Limb (tissue), 2 donors: ENCODE measurements around the gene GUCA1A.
"Not testable (repeated sequence)": the region's sequence is repeated elsewhere in the genome, so short reads cannot be mapped to it uniquely, and the experiment has no call there.

ENCODE experiments used
- DNase-seq, 2 donors: peaks; one replicate each; pipeline ENCODE4 v3.0.0-alpha.2; 2016; ENCODE audit errors: extremely low spot score in 2 of 2

The GUCA1A gene

GRCh38 chr6:42207559-42207958, 34.4 kb downstream of the GUCA1A start:
- not testable (repeated sequence) for DNase-seq

- DNase-seq, result no peak
Measured at GRCh38 chr6:42210551-42210950, 37.4 kb downstream of the GUCA1A start.

GRCh38 chr6:42211726-42212125, 38.6 kb downstream of the GUCA1A start:
- no peak for DNase-seq

GRCh38 chr6:42212442-42212841, 39.3 kb downstream of the GUCA1A start:
- no peak for DNase-seq

GRCh38 chr6:42216495-42216894, 43.3 kb downstream of the GUCA1A start:
- not testable (repeated sequence) for DNase-seq

- DNase-seq, result no peak
Measured at GRCh38 chr6:42217157-42217518, 44.0 kb downstream of the GUCA1A start.

GRCh38 chr6:42217519-42218367, 44.6 kb downstream of the GUCA1A start, which contains the start of gene MRPS10:
Gene MRPS10 (minus strand): TSS chr6:42217861. CDS start chr6:42217849, 12 bp downstream.
- DNase-seq, result peak; percentile 93 to 96

GRCh38 chr6:42220807-42221206, 47.6 kb downstream of the GUCA1A start:
- DNase-seq, result no peak

GRCh38 chr6:42221546-42221945, 48.4 kb downstream of the GUCA1A start:
- no peak for DNase-seq

GRCh38 chr6:42222448-42222847, 49.3 kb downstream of the GUCA1A start:
- DNase-seq, result no peak

GRCh38 chr6:42224222-42225028, 51.3 kb downstream of the GUCA1A start:
- DNase-seq, result no peak

GRCh38 chr6:42225029-42225339, 51.8 kb downstream of the GUCA1A start:
- no peak for DNase-seq

GRCh38 chr6:42225419-42225818, 52.3 kb downstream of the GUCA1A start:
- DNase-seq, result no peak

- DNase-seq, result no peak
Measured at GRCh38 chr6:42226161-42226611, 53.0 kb downstream of the GUCA1A start.

GRCh38 chr6:42226645-42227143, 53.5 kb downstream of the GUCA1A start:
- no peak for DNase-seq

- DNase-seq, result no peak
Measured at GRCh38 chr6:42227173-42227850, 54.1 kb downstream of the GUCA1A start.

GRCh38 chr6:42228305-42228704, 55.1 kb downstream of the GUCA1A start:
- no peak for DNase-seq
